Activated CD8-positive, alpha-beta memory T cell treated with anti-CD3 and anti-CD28 coated beads, Interleukin-2, amount 50 U/mL, for 1 hour (primary cell): ENCODE measurements around the gene PRKG1.
"Not testable (repeated sequence)": the region's sequence is repeated elsewhere in the genome, so short reads cannot be mapped to it uniquely, and the experiment has no call there.

Source experiments
- DNase-seq: peaks from one replicate; pipeline ENCODE4 v3.0.0-alpha.2; 2020; ENCODE audit errors: extremely low read depth

Gene PRKG1

GRCh38 chr10:51654918-51655317 is 580.6 kb downstream of the PRKG1 start:
- no peak for DNase-seq

- DNase-seq, result no peak
Measured at GRCh38 chr10:51656503-51656902, 582.2 kb downstream of the PRKG1 start.

GRCh38 chr10:51658000-51658399 is 583.7 kb downstream of the PRKG1 start:
- no peak for DNase-seq

GRCh38 chr10:51659344-51659743 is 585.1 kb downstream of the PRKG1 start:
- DNase-seq, result no peak

GRCh38 chr10:51663086-51663485 is 588.8 kb downstream of the PRKG1 start:
- no peak for DNase-seq

- DNase-seq, result no peak
Measured at GRCh38 chr10:51666456-51666855, 592.2 kb downstream of the PRKG1 start.

- DNase-seq, result no peak
Measured at GRCh38 chr10:51667678-51668335, 593.5 kb downstream of the PRKG1 start.

- no peak for DNase-seq
Measured at GRCh38 chr10:51668336-51668689, 594.0 kb downstream of the PRKG1 start.

GRCh38 chr10:51669041-51669440 is 594.8 kb downstream of the PRKG1 start:
- no peak for DNase-seq

GRCh38 chr10:51672039-51672535 is 597.8 kb downstream of the PRKG1 start:
- DNase-seq, result no peak

GRCh38 chr10:51675088-51675487 is 600.8 kb downstream of the PRKG1 start:
- no peak for DNase-seq

- no peak for DNase-seq
Measured at GRCh38 chr10:51679841-51680240, 605.6 kb downstream of the PRKG1 start.

- DNase-seq, result no peak
Measured at GRCh38 chr10:51683031-51683691, 608.9 kb downstream of the PRKG1 start.

GRCh38 chr10:51685768-51686167 is 611.5 kb downstream of the PRKG1 start:
- DNase-seq, result no peak

- DNase-seq, result no peak
Measured at GRCh38 chr10:51687296-51687695, 613.0 kb downstream of the PRKG1 start.

- DNase-seq, result not testable (repeated sequence)
Measured at GRCh38 chr10:51688826-51689225, 614.5 kb downstream of the PRKG1 start.

- no peak for DNase-seq
Measured at GRCh38 chr10:51689536-51689935, 615.2 kb downstream of the PRKG1 start.

GRCh38 chr10:51691135-51691534 is 616.8 kb downstream of the PRKG1 start:
- no peak for DNase-seq

- no peak for DNase-seq
Measured at GRCh38 chr10:51694086-51694768, 619.9 kb downstream of the PRKG1 start.

GRCh38 chr10:51696251-51696650 is 622.0 kb downstream of the PRKG1 start:
- DNase-seq, result no peak

GRCh38 chr10:51698473-51699063 is 624.3 kb downstream of the PRKG1 start:
- no peak for DNase-seq

GRCh38 chr10:51699145-51699474 is 624.8 kb downstream of the PRKG1 start:
- no peak for DNase-seq
